WTC11 (cell line): ENCODE data around the gene RAB1B. TPM values are rescaled to one million over a fixed set of nuclear protein-coding genes. Genes with fewer than 3 reads are reported as not detected.

Experiments
- ELF4 ChIP-seq: sonication (generic); formaldehyde crosslinking; IDR thresholded peaks from 2 replicates; pipeline ENCODE4 v1.8.1; 2022; ENCODE audit warnings: low read depth, mild to moderate bottlenecking, moderate library complexity, missing genetic modification reagents
- EMX1 ChIP-seq: fragments of 250-450 bp; sonication (Bioruptor Pico); IDR thresholded peaks from 2 replicates; pipeline ENCODE4 v1.8.0; 2021; ENCODE audit warnings: mild to moderate bottlenecking
- FOXP1 ChIP-seq: sonication (generic); formaldehyde crosslinking; IDR thresholded peaks from 2 replicates; pipeline ENCODE4 v1.8.0; 2022; ENCODE audit warnings: missing genetic modification reagents, mild to moderate bottlenecking, moderate library complexity, borderline replicate concordance
- GABPB1 ChIP-seq: sonication (generic); formaldehyde crosslinking; IDR thresholded peaks from 2 replicates; pipeline ENCODE4 v1.8.1; 2023; ENCODE audit warnings: mild to moderate bottlenecking, missing genetic modification reagents
- GRHL2 ChIP-seq: fragments of 250-450 bp; sonication (Bioruptor Pico); IDR thresholded peaks from 2 replicates; pipeline ENCODE4 v1.8.0; 2022; ENCODE audit warnings: mild to moderate bottlenecking, moderate library complexity; ENCODE audit not compliant: insufficient replicate concordance, severe bottlenecking
- IRF2 ChIP-seq: sonication (generic); formaldehyde crosslinking; IDR thresholded peaks from 2 replicates; pipeline ENCODE4 v1.8.0; 2022; ENCODE audit warnings: low read depth, missing genetic modification reagents, borderline replicate concordance
- NFATC4 ChIP-seq: fragments of 250-450 bp; sonication (Bioruptor Pico); IDR thresholded peaks from 2 replicates; pipeline ENCODE4 v1.9.0; 2021; ENCODE audit warnings: mild to moderate bottlenecking
- NR3C1 ChIP-seq: sonication (generic); formaldehyde crosslinking; conservative IDR thresholded peaks from 2 replicates; pipeline ENCODE4 v1.8.1; 2023; ENCODE audit warnings: low read depth, mild to moderate bottlenecking, missing genetic modification reagents
- OVOL2 ChIP-seq: fragments of 250-450 bp; sonication (Bioruptor Pico); IDR thresholded peaks from 2 replicates; pipeline ENCODE4 v1.9.0; 2021; ENCODE audit warnings: mild to moderate bottlenecking, borderline replicate concordance
- PRRX2 ChIP-seq: fragments of 250-450 bp; sonication (Bioruptor Pico); IDR thresholded peaks from 2 replicates; pipeline ENCODE4 v1.8.0; 2021; ENCODE audit warnings: mild to moderate bottlenecking
- SOX15 ChIP-seq: fragments of 250-450 bp; sonication (Bioruptor Pico); IDR thresholded peaks from 2 replicates; pipeline ENCODE4 v1.9.0; 2021; ENCODE audit warnings: mild to moderate bottlenecking
- SP1 ChIP-seq: sonication (generic); formaldehyde crosslinking; conservative IDR thresholded peaks from 2 replicates; pipeline ENCODE4 v1.8.1; 2022; ENCODE audit warnings: missing genetic modification reagents
- TEAD1 ChIP-seq: sonication (generic); formaldehyde crosslinking; IDR thresholded peaks from 2 replicates; pipeline ENCODE4 v1.8.0; 2022; ENCODE audit warnings: mild to moderate bottlenecking, missing genetic modification reagents
- TEAD4 ChIP-seq: sonication (generic); formaldehyde crosslinking; IDR thresholded peaks from 2 replicates; pipeline ENCODE4 v1.8.0; 2022; ENCODE audit warnings: mild to moderate bottlenecking, missing genetic modification reagents
- ZNF232 ChIP-seq: sonication (generic); formaldehyde crosslinking; IDR thresholded peaks from 2 replicates; pipeline ENCODE4 v1.8.0; 2022; ENCODE audit warnings: mild to moderate bottlenecking, missing genetic modification reagents
- ZNF263 ChIP-seq: sonication (generic); formaldehyde crosslinking; IDR thresholded peaks from 2 replicates; pipeline ENCODE4 v1.8.1; 2022; ENCODE audit warnings: low read depth, mild to moderate bottlenecking, moderate library complexity, missing genetic modification reagents
- ZNF423 ChIP-seq: fragments of 250-450 bp; sonication (Bioruptor Pico); IDR thresholded peaks from 2 replicates; pipeline ENCODE4 v2.1.2; 2022; ENCODE audit warnings: mild to moderate bottlenecking, moderate library complexity
- ZNF671 ChIP-seq: fragments of 250-450 bp; sonication (Bioruptor Pico); IDR thresholded peaks from 2 replicates; pipeline ENCODE4 v1.8.0; 2021; ENCODE audit warnings: mild to moderate bottlenecking
- total RNA-seq: library from RNA; stranded (reverse); gene quantifications from 3 replicates; pipeline ENCODE4 v1.2.3, GENCODE V29; 2021
- TF ChIP-seq, protein P1 (sequence below): sonication (generic); formaldehyde crosslinking; IDR thresholded peaks from 2 replicates; pipeline ENCODE4 v1.8.1; 2023; ENCODE audit warnings: mild to moderate bottlenecking, missing genetic modification reagents, moderate library complexity
- TF ChIP-seq, protein P2 (sequence below): sonication (generic); formaldehyde crosslinking; IDR thresholded peaks from 2 replicates; pipeline ENCODE4 v1.8.0; 2022; ENCODE audit warnings: mild to moderate bottlenecking, missing genetic modification reagents
- TF ChIP-seq, protein P3 (sequence below): sonication (generic); formaldehyde crosslinking; IDR thresholded peaks from 2 replicates; pipeline ENCODE4 v1.8.1; 2023; ENCODE audit warnings: mild to moderate bottlenecking, missing genetic modification reagents
- TF ChIP-seq, protein P4 (sequence below): sonication (generic); formaldehyde crosslinking; IDR thresholded peaks from 2 replicates; pipeline ENCODE4 v1.8.0; 2022; ENCODE audit warnings: mild to moderate bottlenecking, missing genetic modification reagents
- TF ChIP-seq, protein P5 (sequence below): sonication (generic); formaldehyde crosslinking; IDR thresholded peaks from 2 replicates; pipeline ENCODE4 v1.8.0; 2023; ENCODE audit warnings: mild to moderate bottlenecking, missing genetic modification reagents
- TF ChIP-seq, protein P6 (sequence below): sonication (generic); formaldehyde crosslinking; IDR thresholded peaks from 2 replicates; pipeline ENCODE4 v1.8.1; 2023; ENCODE audit warnings: mild to moderate bottlenecking, missing genetic modification reagents
- TF ChIP-seq, protein P7 (sequence below): fragments of 250-450 bp; sonication (Bioruptor Pico); IDR thresholded peaks from 2 replicates; pipeline ENCODE4 v1.8.0; 2021; ENCODE audit warnings: mild to moderate bottlenecking
- TF ChIP-seq, protein P8 (sequence below): fragments of 250-450 bp; sonication (Bioruptor Pico); IDR thresholded peaks from 2 replicates; pipeline ENCODE4 v1.9.0; 2021; ENCODE audit warnings: moderate library complexity, mild to moderate bottlenecking, inconsistent platforms, borderline replicate concordance

Gene RAB1B
- total RNA-seq, 1 experiment from 2014 or later, result 125 TPM

DNA sequence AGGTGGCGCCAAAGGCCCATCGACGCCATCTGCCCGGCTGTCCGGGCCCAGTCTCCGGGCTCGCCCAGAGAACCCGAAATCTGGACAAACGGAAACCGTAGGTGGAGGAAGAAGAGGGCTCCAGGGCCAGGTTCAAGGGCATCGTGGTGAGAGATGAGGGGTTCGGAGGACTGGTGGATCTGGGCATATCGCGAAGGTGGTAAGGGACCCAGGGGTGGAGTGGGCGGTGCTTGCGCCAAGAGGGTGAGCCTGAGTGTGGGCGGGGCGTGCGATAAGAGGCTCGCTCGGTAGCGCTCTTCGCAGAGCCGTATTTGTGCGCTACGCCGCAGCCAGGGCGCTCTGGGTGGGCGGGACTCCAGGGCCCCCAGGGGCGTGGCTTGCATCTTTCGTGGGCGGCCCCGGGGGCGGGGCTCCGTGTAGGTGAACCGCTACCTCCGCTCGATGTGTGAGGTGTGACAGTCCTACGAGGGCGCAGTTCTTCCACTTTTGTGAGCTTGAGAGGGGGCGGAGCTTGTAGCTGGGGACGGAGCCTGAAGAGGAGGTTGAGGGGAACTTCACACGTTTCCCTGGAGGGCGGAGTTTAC is 43.6 kb downstream of the RAB1B start (continued):
- TF ChIP-seq SP1 (peak; percentile 86), ZNF263 (no peak), ZNF423 (peak; percentile 23; the same call in 1 of the 2 replicates), NFATC4 (CRISPR knock-in tag) (no peak), NR3C1 (CRISPR knock-in tag) (no peak), OVOL2 (CRISPR knock-in tag) (no peak), EMX1 (no peak), ZNF671 (CRISPR knock-in tag) (no peak), TEAD1 (CRISPR knock-in tag) (0 out of 2 replicates have a peak, but pooled peaks have one; percentile 26), TEAD4 (CRISPR knock-in tag) (no peak), SOX15 (no peak), PRRX2 (CRISPR knock-in tag) (no peak), IRF2 (CRISPR knock-in tag) (no peak), GABPB1 (CRISPR knock-in tag) (no peak), FOXP1 (CRISPR knock-in tag) (peak; percentile 93), GRHL2 (CRISPR knock-in tag) (no peak), ELF4 (CRISPR knock-in tag) (no peak), ZNF232 (CRISPR knock-in tag) (peak; percentile 83; the same call in 1 of the 2 replicates)
- TF ChIP-seq, protein P1, sequence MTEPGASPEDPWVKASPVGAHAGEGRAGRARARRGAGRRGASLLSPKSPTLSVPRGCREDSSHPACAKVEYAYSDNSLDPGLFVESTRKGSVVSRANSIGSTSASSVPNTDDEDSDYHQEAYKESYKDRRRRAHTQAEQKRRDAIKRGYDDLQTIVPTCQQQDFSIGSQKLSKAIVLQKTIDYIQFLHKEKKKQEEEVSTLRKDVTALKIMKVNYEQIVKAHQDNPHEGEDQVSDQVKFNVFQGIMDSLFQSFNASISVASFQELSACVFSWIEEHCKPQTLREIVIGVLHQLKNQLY (CRISPR knock-in tag), result no peak
- TF ChIP-seq, protein P2, sequence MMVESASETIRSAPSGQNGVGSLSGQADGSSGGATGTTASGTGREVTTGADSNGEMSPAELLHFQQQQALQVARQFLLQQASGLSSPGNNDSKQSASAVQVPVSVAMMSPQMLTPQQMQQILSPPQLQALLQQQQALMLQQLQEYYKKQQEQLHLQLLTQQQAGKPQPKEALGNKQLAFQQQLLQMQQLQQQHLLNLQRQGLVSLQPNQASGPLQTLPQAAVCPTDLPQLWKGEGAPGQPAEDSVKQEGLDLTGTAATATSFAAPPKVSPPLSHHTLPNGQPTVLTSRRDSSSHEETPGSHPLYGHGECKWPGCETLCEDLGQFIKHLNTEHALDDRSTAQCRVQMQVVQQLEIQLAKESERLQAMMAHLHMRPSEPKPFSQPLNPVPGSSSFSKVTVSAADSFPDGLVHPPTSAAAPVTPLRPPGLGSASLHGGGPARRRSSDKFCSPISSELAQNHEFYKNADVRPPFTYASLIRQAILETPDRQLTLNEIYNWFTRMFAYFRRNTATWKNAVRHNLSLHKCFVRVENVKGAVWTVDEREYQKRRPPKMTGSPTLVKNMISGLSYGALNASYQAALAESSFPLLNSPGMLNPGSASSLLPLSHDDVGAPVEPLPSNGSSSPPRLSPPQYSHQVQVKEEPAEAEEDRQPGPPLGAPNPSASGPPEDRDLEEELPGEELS (CRISPR knock-in tag), result 0 out of 2 replicates have a peak, but pooled peaks have one; percentile 34
- TF ChIP-seq, protein P3, sequence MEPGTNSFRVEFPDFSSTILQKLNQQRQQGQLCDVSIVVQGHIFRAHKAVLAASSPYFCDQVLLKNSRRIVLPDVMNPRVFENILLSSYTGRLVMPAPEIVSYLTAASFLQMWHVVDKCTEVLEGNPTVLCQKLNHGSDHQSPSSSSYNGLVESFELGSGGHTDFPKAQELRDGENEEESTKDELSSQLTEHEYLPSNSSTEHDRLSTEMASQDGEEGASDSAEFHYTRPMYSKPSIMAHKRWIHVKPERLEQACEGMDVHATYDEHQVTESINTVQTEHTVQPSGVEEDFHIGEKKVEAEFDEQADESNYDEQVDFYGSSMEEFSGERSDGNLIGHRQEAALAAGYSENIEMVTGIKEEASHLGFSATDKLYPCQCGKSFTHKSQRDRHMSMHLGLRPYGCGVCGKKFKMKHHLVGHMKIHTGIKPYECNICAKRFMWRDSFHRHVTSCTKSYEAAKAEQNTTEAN (CRISPR knock-in tag), result 0 out of 2 replicates have a peak, but pooled peaks have one; percentile 61
- TF ChIP-seq, protein P4, sequence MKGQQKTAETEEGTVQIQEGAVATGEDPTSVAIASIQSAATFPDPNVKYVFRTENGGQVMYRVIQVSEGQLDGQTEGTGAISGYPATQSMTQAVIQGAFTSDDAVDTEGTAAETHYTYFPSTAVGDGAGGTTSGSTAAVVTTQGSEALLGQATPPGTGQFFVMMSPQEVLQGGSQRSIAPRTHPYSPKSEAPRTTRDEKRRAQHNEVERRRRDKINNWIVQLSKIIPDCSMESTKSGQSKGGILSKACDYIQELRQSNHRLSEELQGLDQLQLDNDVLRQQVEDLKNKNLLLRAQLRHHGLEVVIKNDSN (CRISPR knock-in tag), result no peak
- TF ChIP-seq, protein P5, sequence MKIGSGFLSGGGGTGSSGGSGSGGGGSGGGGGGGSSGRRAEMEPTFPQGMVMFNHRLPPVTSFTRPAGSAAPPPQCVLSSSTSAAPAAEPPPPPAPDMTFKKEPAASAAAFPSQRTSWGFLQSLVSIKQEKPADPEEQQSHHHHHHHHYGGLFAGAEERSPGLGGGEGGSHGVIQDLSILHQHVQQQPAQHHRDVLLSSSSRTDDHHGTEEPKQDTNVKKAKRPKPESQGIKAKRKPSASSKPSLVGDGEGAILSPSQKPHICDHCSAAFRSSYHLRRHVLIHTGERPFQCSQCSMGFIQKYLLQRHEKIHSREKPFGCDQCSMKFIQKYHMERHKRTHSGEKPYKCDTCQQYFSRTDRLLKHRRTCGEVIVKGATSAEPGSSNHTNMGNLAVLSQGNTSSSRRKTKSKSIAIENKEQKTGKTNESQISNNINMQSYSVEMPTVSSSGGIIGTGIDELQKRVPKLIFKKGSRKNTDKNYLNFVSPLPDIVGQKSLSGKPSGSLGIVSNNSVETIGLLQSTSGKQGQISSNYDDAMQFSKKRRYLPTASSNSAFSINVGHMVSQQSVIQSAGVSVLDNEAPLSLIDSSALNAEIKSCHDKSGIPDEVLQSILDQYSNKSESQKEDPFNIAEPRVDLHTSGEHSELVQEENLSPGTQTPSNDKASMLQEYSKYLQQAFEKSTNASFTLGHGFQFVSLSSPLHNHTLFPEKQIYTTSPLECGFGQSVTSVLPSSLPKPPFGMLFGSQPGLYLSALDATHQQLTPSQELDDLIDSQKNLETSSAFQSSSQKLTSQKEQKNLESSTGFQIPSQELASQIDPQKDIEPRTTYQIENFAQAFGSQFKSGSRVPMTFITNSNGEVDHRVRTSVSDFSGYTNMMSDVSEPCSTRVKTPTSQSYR (CRISPR knock-in tag), result no peak
- TF ChIP-seq, protein P6, sequence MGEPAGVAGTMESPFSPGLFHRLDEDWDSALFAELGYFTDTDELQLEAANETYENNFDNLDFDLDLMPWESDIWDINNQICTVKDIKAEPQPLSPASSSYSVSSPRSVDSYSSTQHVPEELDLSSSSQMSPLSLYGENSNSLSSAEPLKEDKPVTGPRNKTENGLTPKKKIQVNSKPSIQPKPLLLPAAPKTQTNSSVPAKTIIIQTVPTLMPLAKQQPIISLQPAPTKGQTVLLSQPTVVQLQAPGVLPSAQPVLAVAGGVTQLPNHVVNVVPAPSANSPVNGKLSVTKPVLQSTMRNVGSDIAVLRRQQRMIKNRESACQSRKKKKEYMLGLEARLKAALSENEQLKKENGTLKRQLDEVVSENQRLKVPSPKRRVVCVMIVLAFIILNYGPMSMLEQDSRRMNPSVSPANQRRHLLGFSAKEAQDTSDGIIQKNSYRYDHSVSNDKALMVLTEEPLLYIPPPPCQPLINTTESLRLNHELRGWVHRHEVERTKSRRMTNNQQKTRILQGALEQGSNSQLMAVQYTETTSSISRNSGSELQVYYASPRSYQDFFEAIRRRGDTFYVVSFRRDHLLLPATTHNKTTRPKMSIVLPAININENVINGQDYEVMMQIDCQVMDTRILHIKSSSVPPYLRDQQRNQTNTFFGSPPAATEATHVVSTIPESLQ (CRISPR knock-in tag), result no peak
- TF ChIP-seq, protein P7, sequence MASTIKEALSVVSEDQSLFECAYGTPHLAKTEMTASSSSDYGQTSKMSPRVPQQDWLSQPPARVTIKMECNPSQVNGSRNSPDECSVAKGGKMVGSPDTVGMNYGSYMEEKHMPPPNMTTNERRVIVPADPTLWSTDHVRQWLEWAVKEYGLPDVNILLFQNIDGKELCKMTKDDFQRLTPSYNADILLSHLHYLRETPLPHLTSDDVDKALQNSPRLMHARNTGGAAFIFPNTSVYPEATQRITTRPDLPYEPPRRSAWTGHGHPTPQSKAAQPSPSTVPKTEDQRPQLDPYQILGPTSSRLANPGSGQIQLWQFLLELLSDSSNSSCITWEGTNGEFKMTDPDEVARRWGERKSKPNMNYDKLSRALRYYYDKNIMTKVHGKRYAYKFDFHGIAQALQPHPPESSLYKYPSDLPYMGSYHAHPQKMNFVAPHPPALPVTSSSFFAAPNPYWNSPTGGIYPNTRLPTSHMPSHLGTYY (CRISPR knock-in tag), result no peak
- TF ChIP-seq, protein P8, sequence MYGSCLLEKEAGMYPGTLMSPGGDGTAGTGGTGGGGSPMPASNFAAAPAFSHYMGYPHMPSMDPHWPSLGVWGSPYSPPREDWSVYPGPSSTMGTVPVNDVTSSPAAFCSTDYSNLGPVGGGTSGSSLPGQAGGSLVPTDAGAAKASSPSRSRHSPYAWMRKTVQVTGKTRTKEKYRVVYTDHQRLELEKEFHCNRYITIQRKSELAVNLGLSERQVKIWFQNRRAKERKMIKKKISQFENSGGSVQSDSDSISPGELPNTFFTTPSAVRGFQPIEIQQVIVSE, result no peak
